A549 (cell line): ENCODE results near the gene NRN1.

Source experiments
- CTCF ChIP-seq: fragments of >200 bp; sonication (Bioruptor Twin); formaldehyde crosslinking; IDR thresholded peaks from 3 replicates; pipeline ENCODE4 v1.5.1; 2016
- EHMT2 ChIP-seq: fragments of 200-600 bp; sonication (generic); IDR thresholded peaks from 2 replicates; pipeline ENCODE4 v1.6.1; 2016; ENCODE audit warnings: antibody characterized with exemption, low read depth, mild to moderate bottlenecking, moderate library complexity

- TF ChIP-seq EHMT2 (no peak), CTCF (no peak)
These were observed 37.6 kb downstream of the NRN1 start for GRCh38 chr6:5968817-5969734.
